GM18868 (cell line): ENCODE results near the gene TNRC6B.
"Not testable (repeated sequence)": the region's sequence is repeated elsewhere in the genome, so short reads cannot be mapped to it uniquely, and the experiment has no call there.

Source experiments
- ATAC-seq: cut with Tn5 transposase; IDR thresholded peaks from one replicate; pipeline ENCODE4 v1.9.1; 2021; ENCODE audit warnings: mild to moderate bottlenecking, moderate library complexity; ENCODE audit not compliant: unreplicated experiment

TNRC6B gene

GRCh38 chr22:40281717-40282116 lies 104.0 kb downstream of the TNRC6B start:
- ATAC-seq, result no peak

GRCh38 chr22:40285513-40285912 lies 107.8 kb downstream of the TNRC6B start:
- ATAC-seq, result no peak

GRCh38 chr22:40289991-40290459 lies 112.3 kb downstream of the TNRC6B start:
- no peak for ATAC-seq

DNA sequence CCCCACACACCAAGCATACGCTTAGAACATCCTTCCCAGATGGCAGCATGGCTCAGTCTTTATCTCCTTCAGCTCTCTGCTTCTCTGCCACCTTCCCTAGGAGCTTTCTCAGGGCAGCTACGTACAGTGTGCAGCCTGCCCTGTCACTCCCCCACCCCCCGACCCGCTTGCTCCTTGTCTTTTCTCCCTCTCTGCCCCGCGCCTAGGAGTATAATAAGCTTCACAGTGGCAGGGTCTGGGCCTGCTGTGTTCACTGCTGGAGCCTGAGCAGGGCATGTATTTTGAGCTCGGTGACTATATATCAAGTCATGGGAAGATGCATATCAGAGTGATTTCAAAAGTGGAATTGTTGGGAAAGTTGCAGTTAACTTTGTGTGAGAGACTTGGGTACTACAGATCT lies 112.8 kb downstream of the TNRC6B start:
- ATAC-seq, result no peak

GRCh38 chr22:40294696-40295095 lies 117.0 kb downstream of the TNRC6B start:
- ATAC-seq, result no peak

- ATAC-seq, result no peak
Measured at GRCh38 chr22:40300316-40300715, 122.6 kb downstream of the TNRC6B start.

GRCh38 chr22:40300884-40301672 lies 123.4 kb downstream of the TNRC6B start:
- no peak for ATAC-seq

DNA sequence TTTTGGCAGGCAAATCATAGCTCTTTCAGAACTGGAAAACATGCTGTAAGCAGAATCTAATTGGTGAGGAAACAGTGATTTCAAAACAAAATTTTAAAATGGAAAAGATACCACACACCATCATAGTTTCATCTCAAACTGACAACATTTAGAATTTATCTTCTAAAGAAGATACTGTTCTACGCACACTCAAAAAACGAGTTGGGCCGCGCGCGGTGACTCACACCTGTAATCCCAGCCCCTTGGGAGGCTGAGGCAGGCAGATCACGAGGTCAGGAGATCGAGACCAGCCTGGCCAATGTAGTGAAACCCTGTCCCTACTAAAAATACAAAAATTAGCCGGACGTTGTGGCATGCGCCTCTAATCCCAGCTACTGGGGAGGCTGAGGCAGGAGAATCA lies 124.4 kb downstream of the TNRC6B start:
- no peak for ATAC-seq

DNA sequence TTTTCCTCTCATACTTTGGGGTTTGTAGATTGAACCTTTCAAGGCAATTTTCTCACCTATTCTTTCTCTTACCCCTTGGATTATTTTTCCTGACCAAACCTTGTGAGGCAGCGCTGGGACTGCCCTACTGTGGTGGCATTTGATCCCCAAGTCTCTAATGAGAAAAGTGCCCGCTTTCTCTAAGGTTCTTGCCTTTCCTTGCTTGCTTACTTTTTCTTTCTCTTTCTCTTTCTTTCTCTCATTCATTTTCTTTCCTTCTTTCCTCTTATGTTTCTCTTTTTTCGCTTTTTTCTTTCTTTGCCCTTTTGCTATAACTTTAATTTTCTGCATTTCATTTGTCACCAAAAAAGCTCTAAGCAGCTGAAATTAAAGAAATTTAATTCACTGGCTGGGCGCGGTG lies 127.9 kb downstream of the TNRC6B start:
- no peak for ATAC-seq

DNA sequence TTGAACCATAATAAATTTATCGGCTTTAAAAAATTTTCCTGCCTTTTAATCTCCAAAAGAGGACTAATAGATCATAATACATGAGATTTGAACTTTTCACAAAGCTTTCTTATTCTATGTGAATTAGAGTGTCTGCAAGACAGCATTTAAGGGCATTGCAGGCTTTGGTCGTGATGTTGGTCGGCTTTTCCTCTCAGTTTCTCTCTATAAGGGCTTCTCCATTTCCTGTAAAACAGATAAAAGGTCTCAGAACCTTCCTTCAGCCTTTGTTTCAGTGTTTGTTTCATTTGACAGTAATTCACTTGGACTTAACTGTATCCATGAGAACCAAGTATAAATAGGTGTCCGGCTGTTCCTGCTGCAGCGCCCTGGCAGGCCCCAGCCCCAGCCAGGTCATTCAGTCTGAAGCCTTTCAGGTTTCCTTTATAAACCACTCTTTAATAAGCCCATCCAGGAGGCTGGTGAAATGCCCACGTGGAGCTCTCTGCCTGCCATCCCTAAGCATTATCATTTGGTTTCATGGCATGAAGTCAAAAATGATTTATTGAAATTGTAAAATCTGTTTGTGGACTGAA lies 131.4 kb downstream of the TNRC6B start:
- no peak for ATAC-seq

DNA sequence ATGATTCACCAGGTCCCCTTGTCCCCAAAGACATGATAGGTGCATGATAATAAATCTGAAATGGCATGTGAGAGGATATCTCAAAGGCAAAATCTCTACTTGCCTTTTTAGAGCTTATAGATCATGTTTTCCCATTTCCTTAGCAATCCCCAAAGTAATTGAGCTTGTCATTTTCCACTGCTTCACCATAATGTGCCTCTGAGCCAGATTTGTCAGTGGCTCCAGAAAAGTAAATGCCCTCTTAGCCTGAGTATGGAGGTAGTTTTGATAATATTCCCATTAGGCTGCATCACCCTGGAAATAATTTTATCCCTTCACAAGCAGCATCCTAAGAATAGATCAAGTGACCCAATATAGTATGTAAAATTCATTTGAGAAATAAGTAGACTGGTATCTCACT lies 131.9 kb downstream of the TNRC6B start:
- ATAC-seq, result no peak

- ATAC-seq, result no peak
Measured at GRCh38 chr22:40310081-40310767, 132.5 kb downstream of the TNRC6B start.

- no peak for ATAC-seq
Measured at GRCh38 chr22:40310768-40311120, 133.0 kb downstream of the TNRC6B start.

GRCh38 chr22:40311646-40312045 lies 133.9 kb downstream of the TNRC6B start:
- ATAC-seq, result not testable (repeated sequence)

GRCh38 chr22:40312050-40312449 lies 134.3 kb downstream of the TNRC6B start:
- ATAC-seq, result no peak

GRCh38 chr22:40313007-40313406 lies 135.3 kb downstream of the TNRC6B start:
- ATAC-seq, result no peak

DNA sequence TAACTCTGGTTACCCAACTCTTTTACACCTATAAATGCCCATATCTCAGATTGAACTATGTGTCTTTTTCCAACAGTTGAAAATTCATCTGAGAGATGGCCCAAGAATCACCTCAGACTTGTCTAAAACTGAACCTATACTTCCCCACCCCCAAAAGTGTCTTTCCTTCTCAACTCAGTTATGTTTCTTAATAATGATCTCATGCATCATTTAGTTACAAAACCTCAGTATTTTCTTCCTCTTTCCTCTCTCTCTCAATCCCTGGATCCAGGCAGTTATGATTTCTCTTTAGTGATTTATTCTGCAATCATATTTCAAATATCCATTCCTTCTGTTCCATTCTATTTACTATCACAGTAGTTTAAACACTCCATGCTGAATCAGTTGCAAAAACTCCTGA lies 136.3 kb downstream of the TNRC6B start:
- no peak for ATAC-seq

- no peak for ATAC-seq
Measured at GRCh38 chr22:40320687-40321086, 143.0 kb downstream of the TNRC6B start.

- no peak for ATAC-seq
Measured at GRCh38 chr22:40322021-40322420, 144.3 kb downstream of the TNRC6B start.

DNA sequence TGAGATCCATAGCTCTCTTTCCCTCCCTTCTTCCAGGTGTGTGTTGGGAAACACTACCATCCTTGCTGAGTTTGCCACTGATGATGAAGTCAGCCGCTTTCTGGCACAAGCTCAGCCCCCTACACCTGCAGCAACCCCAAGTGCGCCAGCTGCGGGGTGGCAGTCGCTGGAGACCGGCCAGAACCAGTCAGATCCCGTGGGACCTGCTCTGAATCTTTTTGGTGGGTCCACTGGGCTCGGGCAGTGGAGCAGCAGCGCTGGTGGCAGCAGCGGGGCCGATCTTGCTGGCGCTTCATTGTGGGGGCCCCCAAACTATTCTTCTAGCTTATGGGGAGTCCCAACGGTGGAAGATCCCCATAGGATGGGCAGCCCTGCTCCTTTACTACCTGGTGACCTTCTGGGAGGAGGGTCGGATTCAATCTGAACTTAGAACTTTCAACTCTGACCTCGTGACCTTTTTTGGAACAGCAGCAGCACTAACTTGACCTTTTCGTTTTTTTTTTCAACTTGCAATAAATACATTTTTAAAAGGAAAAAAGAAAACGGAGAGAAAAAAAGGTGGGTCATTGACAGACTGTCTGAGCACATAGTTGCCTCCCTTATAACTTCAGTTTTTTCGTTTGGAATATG lies 145.2 kb downstream of the TNRC6B start:
- no peak for ATAC-seq

DNA sequence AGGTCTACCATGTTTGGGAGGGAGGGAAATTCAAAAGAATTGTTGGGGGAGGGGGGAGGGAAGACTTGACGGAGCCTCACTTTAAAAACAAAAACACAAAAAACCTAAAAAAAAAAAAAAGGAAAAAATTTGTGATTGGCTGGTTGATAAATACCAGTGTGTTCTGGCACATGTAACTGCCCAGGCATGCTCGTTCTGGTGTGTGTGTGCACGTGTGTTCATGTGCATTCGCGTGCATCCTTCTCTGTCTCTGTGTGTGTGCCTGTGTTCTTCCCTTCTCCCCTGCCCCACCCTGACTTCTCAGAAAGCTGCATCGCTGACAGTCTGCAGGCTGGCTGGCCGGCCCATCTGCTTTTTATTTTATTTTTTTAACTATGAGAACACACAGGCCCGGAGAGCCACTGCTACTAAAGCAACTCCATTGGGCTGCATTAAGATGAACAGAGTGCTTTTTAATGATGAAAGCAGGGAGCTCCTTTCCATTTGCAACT lies 146.0 kb downstream of the TNRC6B start:
- ATAC-seq, result no peak
